H9 (cell line): ENCODE results near the gene VWF. TPM values are rescaled to one million over a fixed set of nuclear protein-coding genes. Genes with fewer than 3 reads are reported as not detected.

Experiments used
- DNase-seq: peaks from one replicate; pipeline ENCODE4 v3.0.0-alpha.2; 2017
- H2AFZ ChIP-seq: one replicate; pipeline ENCODE4 v1.6.1; 2013; ENCODE audit warnings: mild to moderate bottlenecking, low read length, control low read depth, moderate library complexity
- H2AK5ac ChIP-seq: 2 replicates; pipeline ENCODE4 v1.6.1; 2013; ENCODE audit warnings: low read length, control low read depth, mixed read lengths; ENCODE audit not compliant: insufficient read length
- H2BK120ac ChIP-seq: one replicate; pipeline ENCODE4 v1.6.1; 2013; ENCODE audit warnings: low read depth, mild to moderate bottlenecking, low read length, control low read depth, inconsistent platforms; ENCODE audit not compliant: poor library complexity, severe bottlenecking
- H2BK12ac ChIP-seq: 2 replicates; pipeline ENCODE4 v1.6.1; 2013; ENCODE audit warnings: low read length, control low read depth, mixed read lengths, low read depth; ENCODE audit not compliant: insufficient read length
- H2BK15ac ChIP-seq: 2 replicates; pipeline ENCODE4 v1.6.1; 2013; ENCODE audit warnings: low read depth, low read length, control low read depth
- H2BK20ac ChIP-seq: one replicate; pipeline ENCODE4 v1.6.1; 2013; ENCODE audit warnings: low read depth, mild to moderate bottlenecking, low read length, control low read depth, inconsistent platforms; ENCODE audit not compliant: poor library complexity, severe bottlenecking
- H2BK5ac ChIP-seq: 2 replicates; pipeline ENCODE4 v1.6.1; 2013; ENCODE audit warnings: low read length, control low read depth, mixed read lengths; ENCODE audit not compliant: insufficient read length
- H3K14ac ChIP-seq: 2 replicates; pipeline ENCODE4 v1.6.1; 2013; ENCODE audit warnings: low read length, control low read depth; ENCODE audit not compliant: insufficient read depth
- H3K18ac ChIP-seq: 2 replicates; pipeline ENCODE4 v1.6.1; 2013; ENCODE audit warnings: low read depth, mild to moderate bottlenecking, mixed read lengths, low read length, control low read depth; ENCODE audit not compliant: insufficient read length
- H3K23ac ChIP-seq: 2 replicates; pipeline ENCODE4 v1.6.1; 2013; ENCODE audit warnings: low read length, control low read depth, mixed read lengths, low read depth; ENCODE audit not compliant: insufficient read length
- H3K23me2 ChIP-seq: 2 replicates; pipeline ENCODE4 v1.6.1; 2013; ENCODE audit warnings: low read depth, mild to moderate bottlenecking, mixed read lengths, low read length, control low read depth; ENCODE audit not compliant: insufficient read length, poor library complexity, severe bottlenecking
- H3K27ac ChIP-seq: 2 replicates; pipeline ENCODE4 v1.5.1; 2013; ENCODE audit warnings: low read length, control low read depth, mixed read lengths, low read depth; ENCODE audit not compliant: insufficient read length
- H3K27me3 ChIP-seq: 2 replicates; pipeline ENCODE4 v1.6.1; 2013; ENCODE audit warnings: low read length, control low read depth, inconsistent platforms; ENCODE audit not compliant: insufficient read depth
- H3K4ac ChIP-seq: 2 replicates; pipeline ENCODE4 v1.6.1; 2013; ENCODE audit warnings: low read depth, mild to moderate bottlenecking, control low read depth, inconsistent platforms, low read length, moderate library complexity
- H3K4me1 ChIP-seq: 2 replicates; pipeline ENCODE4 v1.6.1; 2013; ENCODE audit warnings: low read length, control low read depth, inconsistent platforms; ENCODE audit not compliant: insufficient read depth
- H3K4me2 ChIP-seq: 2 replicates; pipeline ENCODE4 v1.6.1; 2013; ENCODE audit warnings: low read length, control low read depth, mixed read lengths; ENCODE audit not compliant: insufficient read length, insufficient read depth
- H3K56ac ChIP-seq: 2 replicates; pipeline ENCODE4 v1.6.1; 2013; ENCODE audit warnings: low read depth, mild to moderate bottlenecking, mixed read lengths, low read length, control low read depth; ENCODE audit not compliant: insufficient read length
- H3K79me1 ChIP-seq: 2 replicates; pipeline ENCODE4 v1.6.1; 2013; ENCODE audit warnings: low read depth, mild to moderate bottlenecking, moderate library complexity, low read length, control low read depth, inconsistent platforms; ENCODE audit not compliant: insufficient read depth, poor library complexity, severe bottlenecking
- H3K79me2 ChIP-seq: 2 replicates; pipeline ENCODE4 v1.6.1; 2013; ENCODE audit warnings: low read length, control low read depth, inconsistent platforms; ENCODE audit not compliant: insufficient read depth
- H3K9ac ChIP-seq: 2 replicates; pipeline ENCODE4 v1.6.1; 2013; ENCODE audit warnings: low read length, control low read depth, mixed read lengths; ENCODE audit not compliant: insufficient read length; ENCODE audit errors: extremely low read depth
- H3K9me3 ChIP-seq: one replicate; pipeline ENCODE4 v1.6.1; 2013; ENCODE audit warnings: low read depth, low read length, inconsistent platforms; ENCODE audit not compliant: control insufficient read depth
- H3T11ph ChIP-seq: one replicate; pipeline ENCODE4 v1.6.1; 2013; ENCODE audit warnings: mild to moderate bottlenecking, low read length, control low read depth, inconsistent platforms
- H4K20me1 ChIP-seq: one replicate; pipeline ENCODE4 v1.6.1; 2013; ENCODE audit not compliant: control insufficient read depth, insufficient read length, insufficient read depth
- H4K5ac ChIP-seq: 2 replicates; pipeline ENCODE4 v1.6.1; 2013; ENCODE audit warnings: low read depth, mild to moderate bottlenecking, mixed read lengths, low read length, control low read depth; ENCODE audit not compliant: insufficient read length
- H4K8ac ChIP-seq: replicated peaks from 2 replicates; pipeline ENCODE4 v1.6.1; 2013; ENCODE audit warnings: low read length, control low read depth, mixed read lengths, low read depth; ENCODE audit not compliant: insufficient read length
- H4K91ac ChIP-seq: 2 replicates; pipeline ENCODE4 v1.6.1; 2013; ENCODE audit warnings: low read depth, mild to moderate bottlenecking, moderate library complexity, mixed read lengths, low read length, control low read depth; ENCODE audit not compliant: insufficient read length
- H3K27ac Mint-ChIP-seq, 3 experiments: 2 replicates in 2 of 3; 3 replicates in 1 of 3; pipeline ENCODE4 v1.8.0; 2020 to 2021; ENCODE audit warnings: mixed read lengths in 3 of 3, mild to moderate bottlenecking in 1 of 3, moderate library complexity in 1 of 3
- H3K27me3 Mint-ChIP-seq: 2 replicates; pipeline ENCODE4 v1.8.0; 2021; ENCODE audit warnings: low read depth, mild to moderate bottlenecking, moderate library complexity, mixed read lengths
- H3K36me3 Mint-ChIP-seq, 3 experiments: 2 replicates in 2 of 3; 3 replicates in 1 of 3; pipeline ENCODE4 v1.8.0; 2020 to 2021; ENCODE audit warnings: low read depth in 3 of 3, mixed read lengths in 3 of 3; ENCODE audit not compliant: insufficient read depth in 1 of 3
- H3K4me1 Mint-ChIP-seq, 2 experiments: 2 replicates each; pipeline ENCODE4 v1.8.0; 2020; ENCODE audit warnings: mixed read lengths in 2 of 2
- H3K4me3 Mint-ChIP-seq, 2 experiments: 2 replicates in 1 of 2; 3 replicates in 1 of 2; pipeline ENCODE4 v1.8.0; 2020 to 2021; ENCODE audit warnings: mild to moderate bottlenecking in 2 of 2, mixed read lengths in 2 of 2, moderate library complexity in 1 of 2
- H3K9me3 Mint-ChIP-seq, 2 experiments: 2 replicates in 1 of 2; 3 replicates in 1 of 2; pipeline ENCODE4 v1.8.0; 2020; ENCODE audit warnings: mild to moderate bottlenecking in 2 of 2, mixed read lengths in 2 of 2, moderate library complexity in 1 of 2
- WGBS: extraction: QIAGEN DNeasy Blood & Tissue Kit; methylation state at CpG from one replicate; pipeline ENCODE4 v1.1.7; 2013; ENCODE audit warnings: missing lambda C conversion rate, low lambda C conversion rate, mixed read lengths; ENCODE audit not compliant: insufficient read length; ENCODE audit errors: extremely low coverage; 5-methylcytosine and 5-hydroxymethylcytosine counted together
- total RNA-seq: library from RNA; stranded (reverse); gene quantifications from 2 replicates; pipeline ENCODE4 v1.2.1, GENCODE V29; 2021
- TF ChIP-seq, protein P1 (sequence below): fragments of 200-600 bp; sonication (generic); conservative IDR thresholded peaks from 3 replicates; pipeline ENCODE4 v1.8.0; 2021; ENCODE audit warnings: antibody characterized with exemption, mild to moderate bottlenecking

Gene VWF
- total RNA-seq, 1 experiment from 2014 or later = 0.17 TPM

DNA sequence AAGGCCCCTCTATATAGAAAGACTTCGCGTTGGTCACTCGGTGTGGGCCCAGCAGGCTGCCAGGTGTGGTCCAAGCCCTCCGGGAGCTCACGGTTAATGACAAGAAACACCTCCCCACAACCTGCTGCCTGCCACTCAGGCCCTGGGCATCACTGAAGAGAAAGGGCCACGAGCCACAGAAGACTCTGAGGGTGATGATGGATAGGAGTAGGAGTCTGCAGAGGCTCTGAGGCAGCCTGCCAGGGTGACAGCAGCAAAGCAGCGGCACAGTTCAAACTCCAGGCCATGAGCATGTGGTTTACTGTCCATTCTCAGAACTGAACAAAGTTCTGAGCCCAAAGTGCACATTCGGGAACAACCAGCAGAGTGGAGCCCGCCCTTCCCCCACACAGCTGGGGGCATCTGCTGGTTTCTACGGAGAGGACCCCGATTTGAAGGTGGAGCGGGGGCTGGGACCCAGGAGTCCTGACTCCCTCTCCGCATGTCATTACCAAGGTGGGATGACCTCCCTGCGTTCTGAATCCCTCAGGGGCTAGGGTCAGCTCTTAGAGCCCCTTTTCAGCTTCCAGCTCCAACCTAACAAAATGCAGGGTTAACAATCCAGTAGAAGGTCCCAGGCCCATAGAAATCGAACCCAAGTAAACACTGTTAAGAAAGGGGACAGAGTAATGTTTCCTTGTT lies 65.8 kb downstream of the VWF start:
- Histone ChIP-seq H3K27ac (no peak overlapping the region), H2AFZ (no peak overlapping the region), H3K23me2 (peaks cover 6% of the 10 kb centered on the region), H2BK20ac (no peak overlapping the region), H3K79me2 (no peaks in the 10 kb centered on the region), H3K4ac (no peak overlapping the region), H2BK5ac (no peak overlapping the region), H3K79me1 (no peaks in the 10 kb centered on the region), H3K14ac (no peak overlapping the region; the same call in 1 of the 2 replicates), H3K4me1 (no peaks in the 10 kb centered on the region), H3K27me3 (no peaks in the 10 kb centered on the region), H4K5ac (no peak overlapping the region), H2AK5ac (no peak overlapping the region), H3K23ac (no peak overlapping the region), H3T11ph (no peak overlapping the region), H3K9me3 (no peaks in the 10 kb centered on the region), H4K20me1 (no peaks in the 10 kb centered on the region), H3K9ac (no peak overlapping the region), H4K91ac (no peak overlapping the region), H4K8ac (no peak overlapping the region), H3K4me2 (no peak overlapping the region), H3K18ac (no peak overlapping the region), H2BK120ac (no peak overlapping the region), H2BK15ac (no peak overlapping the region), H2BK12ac (no peak overlapping the region), H3K56ac (no peak overlapping the region)
- H3K27ac Mint-ChIP-seq = no peak overlapping the region; a peak in 1 of 7 replicates
- peak overlapping the region in 1 of 2 experiments; percentile 74; a peak in 2 of 5 replicates for H3K4me3 Mint-ChIP-seq
- H3K4me1 Mint-ChIP-seq = peaks cover 26 to 27% of the 10 kb centered on the region in 2 experiments
- TF ChIP-seq, protein P1, sequence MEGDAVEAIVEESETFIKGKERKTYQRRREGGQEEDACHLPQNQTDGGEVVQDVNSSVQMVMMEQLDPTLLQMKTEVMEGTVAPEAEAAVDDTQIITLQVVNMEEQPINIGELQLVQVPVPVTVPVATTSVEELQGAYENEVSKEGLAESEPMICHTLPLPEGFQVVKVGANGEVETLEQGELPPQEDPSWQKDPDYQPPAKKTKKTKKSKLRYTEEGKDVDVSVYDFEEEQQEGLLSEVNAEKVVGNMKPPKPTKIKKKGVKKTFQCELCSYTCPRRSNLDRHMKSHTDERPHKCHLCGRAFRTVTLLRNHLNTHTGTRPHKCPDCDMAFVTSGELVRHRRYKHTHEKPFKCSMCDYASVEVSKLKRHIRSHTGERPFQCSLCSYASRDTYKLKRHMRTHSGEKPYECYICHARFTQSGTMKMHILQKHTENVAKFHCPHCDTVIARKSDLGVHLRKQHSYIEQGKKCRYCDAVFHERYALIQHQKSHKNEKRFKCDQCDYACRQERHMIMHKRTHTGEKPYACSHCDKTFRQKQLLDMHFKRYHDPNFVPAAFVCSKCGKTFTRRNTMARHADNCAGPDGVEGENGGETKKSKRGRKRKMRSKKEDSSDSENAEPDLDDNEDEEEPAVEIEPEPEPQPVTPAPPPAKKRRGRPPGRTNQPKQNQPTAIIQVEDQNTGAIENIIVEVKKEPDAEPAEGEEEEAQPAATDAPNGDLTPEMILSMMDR = no peak
- no CpG with 5 or more reads among the region's 15 CpGs for WGBS
- no peak for DNase-seq
- H3K27me3 Mint-ChIP-seq = peaks cover 24% of the 10 kb centered on the region
- no peaks in the 10 kb centered on the region; a peak in 1 of 7 replicates for H3K36me3 Mint-ChIP-seq
- no peaks in the 10 kb centered on the region for H3K9me3 Mint-ChIP-seq
